NCI-H748 (cell line): ENCODE data around the gene MBOAT1.

Experiments used
- DNase-seq: peaks from one replicate; lab custom pipeline; 2025; ENCODE audit not compliant: unreplicated experiment; lab: John Stamatoyannopoulos, UW

Gene MBOAT1

DNA sequence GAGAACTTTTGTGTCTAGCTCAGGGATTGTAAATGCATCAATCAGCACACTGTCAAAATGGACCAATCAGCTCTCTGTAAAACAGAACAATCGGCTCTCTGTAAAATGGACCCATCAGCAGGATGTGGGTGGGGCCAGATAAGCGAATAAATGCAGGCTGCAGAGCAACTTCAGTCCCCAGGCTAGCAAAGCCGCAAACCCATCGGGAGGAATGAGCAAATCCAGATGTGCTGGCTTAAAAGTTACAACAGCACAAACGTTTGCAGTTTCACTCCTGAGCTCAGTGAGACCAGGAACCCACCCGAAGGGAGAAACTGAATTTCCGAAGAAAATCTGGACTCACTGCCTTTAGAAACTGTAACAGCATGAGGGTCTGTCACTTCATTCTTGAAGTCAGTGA, 21.9 kb upstream of the MBOAT1 start:
- DNase-seq, result no peak

DNA sequence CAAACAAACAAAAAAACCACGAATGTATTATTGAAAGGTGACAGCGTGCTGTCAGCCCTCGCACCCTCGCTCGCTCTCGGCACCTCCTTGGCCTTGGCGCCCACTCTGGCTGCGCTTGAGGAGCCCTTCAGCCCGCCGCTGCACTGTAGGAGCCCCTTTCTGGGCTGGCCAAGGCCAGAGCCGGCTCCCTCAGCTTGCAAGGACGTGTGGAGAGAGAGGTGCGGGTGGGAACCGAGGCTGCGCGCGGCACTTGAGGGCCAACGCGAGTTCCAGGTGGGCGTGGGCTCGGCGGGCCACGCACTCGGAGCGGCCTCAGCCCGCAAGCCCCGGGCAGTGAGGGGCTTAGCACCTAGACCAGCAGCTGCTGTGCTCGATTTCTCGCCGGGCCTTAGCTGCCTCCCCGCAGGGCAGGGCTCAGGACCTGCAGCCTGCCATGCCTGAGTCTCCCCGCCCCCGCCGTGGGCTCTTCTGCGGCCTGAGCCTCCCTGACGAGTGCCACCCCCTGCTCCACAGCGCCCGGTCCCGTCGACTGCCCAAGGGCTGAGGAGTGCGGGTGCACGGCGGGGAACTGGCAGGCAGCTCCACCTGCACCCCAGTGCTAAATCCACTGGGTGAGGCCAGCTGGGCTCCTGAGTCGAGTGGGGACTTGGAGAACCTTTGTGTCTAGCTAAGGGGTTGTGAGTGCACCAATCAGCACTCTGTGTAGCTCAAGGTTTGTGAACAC, 20.9 kb upstream of the MBOAT1 start:
- DNase-seq, result no peak

DNA sequence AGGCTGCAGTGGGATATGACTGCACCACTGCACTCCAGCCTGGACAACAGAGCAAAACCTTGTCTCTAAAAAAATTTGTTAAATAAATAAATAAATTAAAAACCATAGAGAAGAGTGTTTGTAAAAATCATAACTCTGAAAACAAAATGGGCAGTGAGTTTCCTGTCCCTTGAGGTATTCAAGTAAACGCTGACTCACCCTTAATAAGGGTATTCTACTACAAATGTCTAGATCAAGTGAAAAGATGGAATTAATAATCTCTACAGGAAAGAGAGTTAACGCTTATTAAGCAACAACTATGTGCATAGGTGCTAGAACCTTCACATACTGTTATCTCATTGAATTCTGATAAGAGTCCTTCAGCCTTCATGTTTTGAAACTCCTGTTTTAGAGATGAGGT, 19.9 kb upstream of the MBOAT1 start:
- no peak for DNase-seq

DNA sequence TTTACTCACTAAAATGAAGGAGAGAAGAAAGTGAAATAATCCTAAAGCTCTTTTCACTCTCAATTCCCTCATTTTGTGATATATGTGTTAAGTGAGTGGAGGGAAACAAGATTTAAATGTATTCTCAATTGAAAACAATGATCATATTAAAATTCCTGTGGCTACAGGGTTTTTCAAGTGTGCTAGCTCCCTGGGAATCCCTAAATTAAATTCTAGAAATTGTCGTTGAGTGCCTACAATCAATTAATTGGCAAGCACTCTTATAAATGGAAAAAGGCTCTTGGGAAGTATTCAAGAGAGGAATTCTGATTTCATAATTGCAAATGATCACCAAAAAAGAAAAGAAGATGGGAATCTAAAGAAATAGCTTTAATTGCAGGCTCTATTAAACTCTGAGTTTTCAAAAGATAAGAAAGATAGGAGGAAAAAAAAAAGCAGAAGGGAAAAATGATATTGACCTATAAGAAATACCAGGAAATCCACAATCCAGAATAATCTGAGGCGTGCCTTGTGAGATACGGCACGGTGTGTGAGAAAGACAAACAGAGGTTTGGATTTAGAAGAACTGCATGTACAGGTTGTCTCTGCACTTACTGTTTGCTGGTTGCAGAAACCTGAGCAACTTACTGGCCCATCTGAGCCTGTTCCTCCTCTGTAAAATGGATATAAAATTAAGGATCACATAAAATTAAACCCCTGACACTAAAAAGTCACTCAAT, 18.3 kb upstream of the MBOAT1 start:
- DNase-seq, result no peak

DNA sequence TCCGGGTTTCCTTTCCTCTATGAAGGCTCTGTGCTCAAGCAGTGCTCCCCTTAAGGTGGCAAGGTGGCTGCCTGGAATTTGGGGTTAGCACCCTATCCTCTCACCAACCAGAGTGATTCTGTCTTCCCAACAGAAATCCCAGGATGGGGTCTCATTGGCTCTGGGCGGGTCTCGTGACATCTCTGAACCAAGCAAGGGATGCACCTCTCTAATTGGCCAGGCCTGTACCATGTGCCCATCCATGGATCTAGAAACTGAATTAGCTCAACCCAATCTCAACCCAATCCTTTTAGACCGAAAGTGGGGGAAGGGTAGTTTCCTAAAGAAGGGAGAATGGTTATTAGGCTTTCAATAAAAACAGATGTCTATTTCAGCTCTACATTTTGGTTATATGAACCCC, 17.6 kb upstream of the MBOAT1 start:
- no peak for DNase-seq

DNA sequence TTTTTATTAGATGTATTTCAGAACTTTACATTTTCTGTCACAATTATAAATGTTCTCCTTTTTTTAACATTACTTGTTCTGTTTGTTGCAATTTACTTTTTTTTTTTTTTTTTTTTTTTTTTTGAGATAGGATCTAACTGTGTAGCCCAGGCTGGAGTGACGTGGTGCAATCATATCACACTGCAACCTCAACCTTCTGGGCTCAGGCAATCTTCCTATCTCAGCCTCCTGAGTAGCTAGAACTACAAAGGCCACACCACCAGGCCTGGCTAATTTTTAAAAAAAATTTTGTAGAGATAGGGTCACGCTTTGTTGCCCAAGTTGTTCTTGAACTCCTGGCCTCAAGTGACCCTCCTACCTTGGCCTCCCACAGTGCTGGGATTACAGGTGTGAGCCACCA, 15.1 kb upstream of the MBOAT1 start:
- no peak for DNase-seq

DNA sequence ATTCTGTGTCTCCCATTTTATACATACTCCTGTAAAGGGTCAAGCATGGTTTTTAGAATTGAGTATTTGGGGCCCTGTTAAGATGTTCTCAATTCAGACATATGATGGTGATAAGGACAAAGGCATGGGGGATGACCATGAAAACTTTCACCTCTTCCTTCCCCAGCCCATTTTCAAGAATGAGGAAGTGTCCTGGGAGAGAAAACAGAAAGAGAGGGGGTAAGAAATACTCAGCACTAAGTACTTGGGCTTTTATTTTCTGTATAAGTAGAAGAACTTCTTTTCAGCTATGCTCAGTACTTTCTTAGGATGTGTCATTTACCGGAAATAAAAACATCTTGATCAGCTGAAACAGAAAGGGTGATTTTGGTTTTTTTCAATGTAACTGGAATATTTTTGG, 10.9 kb upstream of the MBOAT1 start:
- no peak for DNase-seq

DNA sequence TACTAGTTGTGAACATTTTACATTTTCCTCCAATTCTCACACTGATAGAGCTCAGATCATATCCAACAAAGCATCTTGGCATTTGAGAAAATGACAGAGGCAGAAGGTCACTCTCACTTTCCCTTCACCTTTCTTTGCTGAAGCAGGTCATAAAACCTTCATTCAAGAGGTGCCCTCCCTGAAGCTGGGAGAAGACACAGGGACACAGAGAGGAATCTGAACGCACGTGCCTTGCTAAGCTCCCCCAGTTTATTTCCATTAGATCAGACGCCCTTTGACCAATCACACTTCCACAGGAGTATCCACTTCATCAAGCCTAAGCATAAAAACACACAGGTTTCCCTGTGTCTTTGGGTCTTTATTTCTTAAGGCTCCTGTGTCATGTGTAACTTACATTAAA, 9.2 kb upstream of the MBOAT1 start:
- DNase-seq, result no peak

DNA sequence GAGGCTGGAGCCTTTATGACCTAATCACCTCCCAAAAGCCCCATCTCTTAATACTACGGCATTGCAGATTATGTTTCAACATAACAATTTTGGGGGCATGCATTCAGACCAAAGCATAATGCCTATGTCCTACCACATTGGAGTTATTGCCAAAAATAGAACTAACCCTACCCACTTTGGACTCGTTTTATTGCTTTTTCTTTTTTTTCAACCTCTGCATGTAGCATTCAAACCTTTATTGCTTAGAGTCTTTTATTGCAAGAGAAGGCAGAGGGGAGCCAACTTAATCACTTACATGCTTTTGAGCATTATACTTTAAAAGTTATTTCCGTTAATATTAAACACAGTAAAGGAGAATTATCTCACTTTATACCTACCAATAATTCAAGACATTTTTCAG, 8.1 kb upstream of the MBOAT1 start:
- DNase-seq, result no peak

DNA sequence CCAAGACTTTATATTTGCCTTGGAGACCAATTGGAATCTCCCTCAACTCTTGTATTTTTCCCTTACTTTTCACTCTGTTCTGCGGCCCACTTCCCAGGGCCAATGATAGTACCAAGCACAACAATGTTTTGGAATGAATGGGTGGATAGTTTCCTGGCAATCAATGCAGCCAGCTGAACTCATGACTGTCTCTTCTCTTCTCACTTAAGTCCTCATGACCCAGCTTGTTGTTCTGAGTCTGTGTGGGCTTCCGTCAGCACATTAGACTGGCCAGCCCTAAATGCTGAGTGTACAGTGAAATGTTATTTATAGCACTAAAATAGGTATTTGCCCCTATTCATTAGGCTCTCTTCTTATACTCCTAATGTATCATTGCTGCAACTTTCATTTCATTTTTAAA, 5.6 kb upstream of the MBOAT1 start:
- DNase-seq, result no peak

DNA sequence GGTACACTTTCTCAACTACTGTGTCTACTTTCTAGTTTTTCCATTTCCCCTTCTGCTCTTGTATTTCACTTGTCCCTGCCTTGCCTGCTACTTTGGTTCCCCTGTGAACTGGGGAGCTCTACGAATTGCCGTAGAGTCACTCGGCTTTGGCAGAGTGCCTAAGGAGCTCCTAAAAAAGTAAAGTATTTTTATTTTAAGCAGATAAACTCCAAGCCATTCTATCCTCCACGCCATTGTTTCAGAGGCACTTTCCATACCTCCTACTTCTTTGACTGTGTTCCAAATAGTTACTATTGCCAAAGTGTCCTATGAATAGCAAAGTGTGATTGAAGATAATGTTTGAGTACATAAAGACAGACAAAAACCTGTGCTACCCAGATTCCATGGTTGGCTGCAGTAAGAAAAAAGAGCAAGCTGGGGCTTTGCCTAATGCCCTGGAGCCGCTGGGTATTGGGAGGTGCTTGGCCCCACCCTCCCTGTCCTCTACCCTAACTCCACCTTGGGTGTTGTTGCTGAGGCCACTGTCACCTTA, 5.1 kb upstream of the MBOAT1 start:
- DNase-seq, result no peak

DNA sequence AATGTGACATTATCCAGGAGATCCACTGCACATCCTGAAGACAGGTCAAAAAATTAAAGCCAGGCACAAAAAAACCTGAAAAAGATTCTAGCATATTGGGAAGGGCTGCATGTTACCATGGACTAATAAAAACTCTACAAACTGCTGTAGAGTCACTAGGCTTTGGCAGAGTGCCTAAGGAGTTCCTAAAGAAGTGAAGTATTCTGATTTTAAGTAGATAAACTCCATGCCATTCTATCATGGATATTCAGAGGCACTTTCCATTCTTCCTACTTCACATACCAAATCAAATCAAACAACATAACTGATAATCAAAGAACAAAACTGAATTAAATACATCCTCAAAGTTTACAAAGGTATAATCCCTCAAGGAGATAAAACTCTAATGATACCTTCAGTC, 3.0 kb upstream of the MBOAT1 start:
- DNase-seq, result no peak

DNA sequence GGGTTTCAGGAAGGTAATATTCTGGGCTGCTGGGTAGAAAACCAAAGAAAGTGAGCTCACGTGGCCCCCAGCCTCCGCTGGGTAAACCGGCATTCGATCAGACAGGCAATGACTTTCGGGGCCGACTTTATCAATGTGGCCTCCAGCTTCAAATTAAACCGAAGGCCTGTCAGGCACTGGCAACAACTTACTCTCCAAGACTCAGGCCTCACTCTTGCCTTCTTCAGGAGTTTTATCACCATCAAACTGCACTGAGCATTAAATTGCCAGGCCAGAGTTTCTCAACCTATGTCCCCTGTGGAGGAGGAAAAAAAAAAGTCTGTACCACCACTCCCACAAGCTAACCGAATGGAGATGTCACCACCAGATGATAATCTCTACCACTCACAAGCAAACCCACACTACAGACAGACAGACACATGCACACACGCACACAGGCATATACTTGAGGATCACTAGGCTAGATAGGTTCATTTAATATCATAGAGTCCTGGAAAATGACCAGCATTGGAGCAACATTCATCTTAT, 1.1 kb upstream of the MBOAT1 start:
- no peak for DNase-seq

DNA sequence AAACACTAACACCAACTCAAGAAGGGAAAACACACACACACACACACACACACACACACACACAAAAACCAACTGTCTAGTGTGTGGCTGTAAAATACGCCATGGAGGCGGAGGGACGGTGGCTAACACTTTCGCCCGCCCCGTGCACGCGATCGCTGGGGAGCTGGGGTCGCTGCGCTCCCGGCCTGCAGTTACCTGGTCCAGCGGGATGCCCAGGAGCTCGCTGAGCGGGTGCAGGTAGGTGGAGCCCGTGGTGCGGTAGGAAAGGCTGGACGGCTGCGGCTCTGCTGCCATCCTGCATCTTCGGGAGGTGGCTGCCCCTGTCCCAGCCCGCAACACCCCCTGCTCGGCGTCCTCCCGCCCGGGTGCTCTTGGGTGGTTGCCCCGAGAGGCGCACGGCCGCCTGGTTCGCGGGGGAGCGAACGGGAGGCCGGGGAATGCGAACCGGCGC, 303 bp downstream of the MBOAT1 start:
- DNase-seq, result peak; percentile 89

DNA sequence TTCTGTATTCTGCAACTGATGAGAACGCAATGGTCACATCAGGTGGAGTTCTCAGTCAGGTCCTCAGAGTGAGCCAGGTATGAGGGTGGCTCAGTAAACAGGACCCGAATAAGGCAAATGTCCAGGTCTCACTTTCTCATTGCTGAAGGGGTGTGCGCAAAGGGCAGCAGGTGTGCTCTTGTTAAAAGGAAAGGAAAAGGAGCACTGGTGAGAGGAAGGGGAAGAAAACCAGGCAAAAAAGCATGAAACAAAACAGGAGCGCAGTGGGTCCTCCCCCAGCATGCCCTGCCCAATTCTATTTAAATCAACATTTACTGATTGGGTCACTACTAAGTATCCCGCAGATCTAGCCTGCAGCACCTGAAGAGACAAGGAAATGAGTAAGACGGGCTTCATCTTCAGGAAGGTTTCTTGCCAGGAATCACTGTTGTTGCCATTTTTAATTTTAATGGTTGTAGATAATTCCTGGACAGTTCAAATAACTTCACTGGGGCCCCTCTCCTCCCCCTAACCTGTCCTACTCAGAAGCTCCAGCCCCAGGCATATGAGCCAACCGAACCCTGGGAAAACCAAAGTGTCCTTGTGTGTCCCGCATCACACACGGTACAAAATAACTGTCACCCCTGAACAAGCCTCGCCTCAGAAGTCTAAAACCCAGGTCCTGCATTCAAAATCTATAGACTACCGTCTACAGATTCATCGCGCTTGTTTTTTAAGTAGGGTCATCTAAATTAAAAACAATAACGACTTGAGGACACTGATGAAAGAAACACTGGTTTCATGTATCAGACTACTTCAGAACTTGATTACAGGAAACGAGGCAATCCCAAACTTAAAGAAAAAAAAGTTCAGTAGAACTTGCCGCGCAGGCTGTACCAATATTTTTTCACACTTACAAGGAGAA, 980 bp downstream of the MBOAT1 start:
- DNase-seq, result peak; percentile 53

DNA sequence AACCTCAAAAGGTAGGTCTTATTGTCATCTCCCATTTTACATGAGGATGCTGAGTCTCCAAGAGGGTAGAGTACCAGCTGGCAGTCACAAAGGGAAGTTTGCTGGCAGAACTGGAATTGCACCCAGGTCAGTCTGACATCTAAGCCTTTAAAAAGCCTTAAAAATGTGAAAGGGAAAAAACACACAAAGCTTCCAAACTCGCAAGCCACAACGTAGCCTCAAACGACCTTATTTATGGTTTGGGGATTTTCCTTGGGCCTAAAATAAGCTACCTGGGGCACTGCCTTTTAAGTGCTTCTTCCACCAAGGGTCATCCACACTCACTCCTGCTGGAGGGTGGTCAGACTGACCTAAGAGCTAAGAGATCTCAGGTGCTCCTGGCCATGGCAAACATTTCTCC, 2.1 kb downstream of the MBOAT1 start:
- DNase-seq, result no peak

DNA sequence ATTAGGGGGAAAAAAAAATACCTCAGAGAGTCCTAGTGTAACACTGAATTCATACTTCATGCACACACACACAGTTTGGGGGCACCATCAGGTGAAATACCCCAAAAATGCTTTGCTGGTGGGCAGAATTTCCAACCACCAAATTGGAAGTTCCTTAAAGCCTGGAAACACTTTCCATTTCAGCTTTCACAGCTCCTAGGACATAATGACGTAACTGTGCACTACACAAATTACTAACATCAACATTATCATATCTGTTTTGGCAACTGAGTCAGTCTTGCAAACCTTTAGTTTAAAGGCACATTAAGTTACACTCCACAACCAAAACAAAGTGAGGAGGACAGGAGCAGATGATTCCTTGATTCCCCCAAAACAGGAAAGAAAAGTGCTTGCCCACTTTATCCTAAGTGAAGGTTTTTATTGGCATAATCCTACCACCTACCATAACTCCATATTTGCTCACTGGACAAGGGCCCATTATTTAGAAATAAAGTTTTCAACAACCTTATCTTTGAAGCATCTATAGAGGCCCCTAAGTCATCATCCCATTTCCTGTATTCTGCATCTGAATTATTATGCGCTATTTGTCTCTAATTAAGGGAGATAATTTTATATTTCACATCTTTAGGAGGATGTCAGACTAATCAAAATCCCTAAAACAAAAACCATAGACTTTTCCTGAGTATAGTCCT, 3.4 kb downstream of the MBOAT1 start:
- no peak for DNase-seq

DNA sequence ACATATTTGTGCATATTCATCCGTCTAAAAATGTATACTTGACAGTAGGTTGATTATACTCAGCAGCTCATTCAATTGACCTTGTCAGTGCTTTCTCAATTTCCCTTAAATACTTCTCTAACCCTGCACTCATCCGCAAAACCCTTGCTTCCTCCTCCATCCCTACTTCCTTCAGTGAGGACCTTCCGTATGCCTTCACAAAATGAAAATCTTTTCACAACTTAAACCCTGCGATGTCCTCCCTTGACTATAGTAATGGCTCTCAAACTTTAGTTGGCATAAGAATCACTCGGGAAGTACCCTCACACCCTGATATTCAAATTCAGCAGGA, 5.2 kb downstream of the MBOAT1 start:
- no peak for DNase-seq

DNA sequence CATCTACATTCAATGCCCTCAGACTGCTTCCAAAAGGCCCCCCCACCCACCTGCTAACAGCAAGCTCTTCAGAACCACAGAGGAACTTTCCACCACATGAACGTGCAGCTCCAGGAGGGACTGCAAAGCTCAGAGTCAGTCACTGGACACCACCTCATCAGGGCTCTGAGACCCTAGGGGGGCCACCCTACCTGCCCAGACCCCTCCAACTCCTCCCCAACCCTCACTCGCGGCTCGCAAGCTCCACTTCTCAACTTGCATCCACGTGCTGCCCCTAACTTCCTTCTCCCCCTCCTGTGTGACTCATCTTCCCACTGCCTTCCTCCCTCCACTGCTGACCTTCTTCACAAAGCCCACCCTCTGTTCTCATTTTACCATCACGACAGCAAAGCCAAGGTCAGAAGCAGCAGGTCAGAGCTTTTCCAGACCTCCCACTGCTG, 6.5 kb downstream of the MBOAT1 start:
- no peak for DNase-seq

DNA sequence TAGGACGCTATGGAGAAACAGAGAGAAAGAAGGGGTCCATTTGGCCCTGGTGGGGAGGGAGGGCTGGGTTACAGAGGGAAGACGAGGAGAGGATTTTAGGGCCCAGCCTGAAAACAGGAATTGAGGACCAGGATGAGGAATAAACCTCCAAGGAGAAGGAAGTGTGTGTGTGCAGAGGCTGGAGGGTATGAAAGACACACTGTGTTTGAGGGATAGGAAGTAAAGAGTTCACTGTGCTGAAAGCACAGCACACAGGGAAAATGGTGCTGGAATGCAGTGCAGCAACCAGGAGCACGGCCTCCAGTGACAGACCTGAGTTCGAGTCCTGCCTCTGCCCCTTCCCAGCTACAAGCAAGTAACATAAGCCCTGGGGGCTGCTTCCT, 7.8 kb downstream of the MBOAT1 start:
- no peak for DNase-seq
